ENCODE results near the gene VCAM1.

DNA sequence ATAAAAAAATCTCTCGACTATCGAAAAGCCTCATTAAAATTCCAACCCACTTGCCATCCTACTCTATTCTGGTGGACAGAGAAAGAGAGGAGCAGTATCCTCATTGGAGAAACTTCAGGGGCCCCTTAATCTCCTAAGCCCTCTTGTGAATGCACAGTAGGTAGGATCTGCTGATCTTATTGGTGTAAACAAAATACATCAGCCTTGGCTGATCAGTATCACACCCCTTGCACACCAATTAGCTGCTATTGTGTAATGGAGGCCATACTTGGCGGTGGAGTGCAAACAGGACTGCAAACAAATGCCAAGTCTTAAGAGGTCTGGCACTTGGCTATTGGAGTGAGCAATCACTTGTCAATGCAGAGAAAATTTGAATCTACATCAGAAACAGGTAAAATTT is 15.7 kb downstream of the VCAM1 start:
- no peak for TF ChIP-seq CTCF (IDR thresholded peaks at IDR 0.05; ENCODE audit: extremely low read depth in 1 of 2, insufficient read depth in 1 of 2, low read depth in 1 of 2, low read length in 2 of 2)
- TF ChIP-seq JUN (IDR thresholded peaks at IDR 0.05; ENCODE audit: borderline replicate concordance, insufficient read depth, insufficient read length, low read depth): no peak
- TF ChIP-seq POLR2AphosphoS5 (IDR thresholded peaks at IDR 0.05; ENCODE audit: insufficient read depth, low read depth, low read length): no peak
